ENCODE measurements around the gene ITSN2. TPM values are rescaled to one million over a fixed set of nuclear protein-coding genes. Genes with fewer than 3 reads are reported as not detected.

Gene ITSN2
- polyA plus RNA-seq, 1 experiment: 16.3 TPM

- H3K4me3 ChIP-seq (ENCODE audit: low read depth, low read length): no peak overlapping the region
- no peaks in the 10 kb centered on the region for H3K27me3 ChIP-seq (ENCODE audit: control insufficient read depth, insufficient read depth, low read length)
- peaks cover 14% of the 10 kb centered on the region for H3K36me3 ChIP-seq (ENCODE audit: control insufficient read depth, insufficient read depth, low read length)
- ChIA-PET POLR2A (no interaction called here), CTCF (interaction anchor here (1.2 kb wide), 1 partner anchor 22 kb away, joined by 3 read pairs; no protein-coding TSS in a partner anchor)
- TF ChIP-seq, protein P1, sequence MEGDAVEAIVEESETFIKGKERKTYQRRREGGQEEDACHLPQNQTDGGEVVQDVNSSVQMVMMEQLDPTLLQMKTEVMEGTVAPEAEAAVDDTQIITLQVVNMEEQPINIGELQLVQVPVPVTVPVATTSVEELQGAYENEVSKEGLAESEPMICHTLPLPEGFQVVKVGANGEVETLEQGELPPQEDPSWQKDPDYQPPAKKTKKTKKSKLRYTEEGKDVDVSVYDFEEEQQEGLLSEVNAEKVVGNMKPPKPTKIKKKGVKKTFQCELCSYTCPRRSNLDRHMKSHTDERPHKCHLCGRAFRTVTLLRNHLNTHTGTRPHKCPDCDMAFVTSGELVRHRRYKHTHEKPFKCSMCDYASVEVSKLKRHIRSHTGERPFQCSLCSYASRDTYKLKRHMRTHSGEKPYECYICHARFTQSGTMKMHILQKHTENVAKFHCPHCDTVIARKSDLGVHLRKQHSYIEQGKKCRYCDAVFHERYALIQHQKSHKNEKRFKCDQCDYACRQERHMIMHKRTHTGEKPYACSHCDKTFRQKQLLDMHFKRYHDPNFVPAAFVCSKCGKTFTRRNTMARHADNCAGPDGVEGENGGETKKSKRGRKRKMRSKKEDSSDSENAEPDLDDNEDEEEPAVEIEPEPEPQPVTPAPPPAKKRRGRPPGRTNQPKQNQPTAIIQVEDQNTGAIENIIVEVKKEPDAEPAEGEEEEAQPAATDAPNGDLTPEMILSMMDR (IDR thresholded peaks at IDR 0.05; ENCODE audit: insufficient read depth, low read depth, low read length): no peak
- DNase-seq (ENCODE audit: low read depth): no peak
Observed at GRCh38 chr2:24211408-24211807, 148.9 kb downstream of the ITSN2 start.

DNA sequence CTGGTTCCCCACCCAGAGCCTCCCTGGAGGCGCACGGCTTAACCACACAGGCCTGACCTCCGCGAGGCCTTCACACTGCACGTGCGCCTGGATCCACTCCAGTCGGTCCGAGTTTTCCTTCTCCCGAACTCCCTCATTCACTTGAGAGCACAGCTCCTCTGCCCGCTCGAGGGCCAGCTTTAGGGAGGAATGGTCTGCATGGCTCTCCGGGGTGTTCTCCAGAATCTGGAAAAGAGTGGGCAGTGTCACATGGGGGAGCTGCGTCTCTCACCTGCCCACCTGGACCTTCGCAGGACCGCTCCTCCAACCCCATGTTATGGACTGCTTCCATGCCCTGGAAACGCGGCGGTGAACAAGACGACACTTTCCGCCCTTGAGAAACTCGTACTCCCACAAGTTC lies 149.6 kb downstream of the ITSN2 start:
- ChIA-PET CTCF (interaction anchor here (1.2 kb wide), 1 partner anchor 23 kb away, joined by 3 read pairs; no protein-coding TSS in a partner anchor), POLR2A (no interaction called here)
- no peak for DNase-seq (ENCODE audit: low read depth)
- TF ChIP-seq, protein P1 (IDR thresholded peaks at IDR 0.05; ENCODE audit: insufficient read depth, low read depth, low read length): no peak
- H3K27me3 ChIP-seq (ENCODE audit: control insufficient read depth, insufficient read depth, low read length): no peaks in the 10 kb centered on the region
- no peak overlapping the region for H3K4me3 ChIP-seq (ENCODE audit: low read depth, low read length)
- peaks cover 14% of the 10 kb centered on the region for H3K36me3 ChIP-seq (ENCODE audit: control insufficient read depth, insufficient read depth, low read length)

DNA sequence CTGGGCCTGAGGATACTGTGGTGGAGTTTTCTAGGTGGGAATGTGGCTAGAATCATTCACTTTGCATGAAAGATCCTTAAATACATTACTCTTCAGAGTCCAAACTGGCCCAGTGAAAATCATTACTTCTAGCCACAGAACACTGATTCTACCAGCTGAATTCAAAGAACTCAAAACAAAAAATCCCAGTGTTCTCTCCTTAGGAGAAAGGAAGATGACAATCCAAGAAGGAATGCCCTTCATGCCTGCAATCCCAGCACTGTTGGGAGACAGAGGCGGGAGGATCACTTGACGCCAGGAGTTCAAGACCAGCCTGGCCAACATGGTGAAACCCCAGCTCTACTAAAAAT lies 150.3 kb downstream of the ITSN2 start:
- TF ChIP-seq, protein P1 (IDR thresholded peaks at IDR 0.05; ENCODE audit: insufficient read depth, low read depth, low read length): no peak
- H3K27me3 ChIP-seq (ENCODE audit: control insufficient read depth, insufficient read depth, low read length): no peaks in the 10 kb centered on the region
- no peak for DNase-seq (ENCODE audit: low read depth)
- H3K36me3 ChIP-seq (ENCODE audit: control insufficient read depth, insufficient read depth, low read length): peaks cover 14% of the 10 kb centered on the region
- POLR2A ChIA-PET: interaction anchor here (0.7 kb wide), 1 partner anchor 89 kb away, joined by 3 read pairs; no protein-coding TSS in a partner anchor
- no peak overlapping the region for H3K4me3 ChIP-seq (ENCODE audit: low read depth, low read length)
- CTCF ChIA-PET: interaction anchor here (1.2 kb wide), 1 partner anchor 23 kb away, joined by 3 read pairs; no protein-coding TSS in a partner anchor

DNA sequence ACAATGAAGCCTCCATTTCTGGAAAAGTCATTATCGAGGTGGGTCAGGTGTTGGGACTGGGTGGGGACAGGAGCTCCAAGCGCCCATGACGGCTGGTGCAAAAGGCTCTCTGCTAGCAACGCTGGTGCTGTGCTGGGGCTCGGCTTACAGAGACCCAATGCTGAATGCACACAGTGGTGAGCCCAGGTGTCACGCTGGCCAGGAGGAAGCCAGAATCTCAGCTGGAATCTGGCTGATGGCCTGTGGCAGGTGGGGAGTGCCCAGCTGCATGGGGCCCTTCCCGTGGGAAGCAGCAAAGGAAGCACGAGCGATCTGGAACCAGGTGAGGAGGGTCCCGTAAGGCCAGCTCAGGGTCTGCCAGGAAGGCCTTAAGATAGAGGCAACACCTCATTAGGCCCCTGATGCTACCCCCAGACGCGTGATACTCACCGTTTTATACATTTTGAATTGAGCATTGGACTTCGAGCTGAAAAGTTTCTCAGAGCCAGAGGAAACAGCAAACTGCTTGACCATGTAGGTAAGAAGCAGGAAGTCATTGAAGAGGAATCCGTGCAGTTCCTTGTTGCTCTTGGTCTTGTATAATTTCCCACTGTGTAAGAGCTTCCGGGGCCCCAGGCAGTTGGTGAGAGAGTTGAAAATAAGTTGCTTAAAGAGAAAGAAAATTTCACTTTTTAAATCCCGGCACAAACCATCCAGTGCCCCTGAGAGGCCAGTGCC lies 150.8 kb downstream of the ITSN2 start:
- POLR2A ChIA-PET: interaction anchor here (0.7 kb wide), 1 partner anchor 89 kb away, joined by 3 read pairs; no protein-coding TSS in a partner anchor
- TF ChIP-seq, protein P1 (IDR thresholded peaks at IDR 0.05; ENCODE audit: insufficient read depth, low read depth, low read length): no peak
- Histone ChIP-seq H3K27me3 (ENCODE audit: control insufficient read depth, insufficient read depth, low read length) (no peaks in the 10 kb centered on the region), H3K36me3 (ENCODE audit: control insufficient read depth, insufficient read depth, low read length) (peaks cover 15% of the 10 kb centered on the region), H3K4me3 (ENCODE audit: low read depth, low read length) (no peak overlapping the region)
- CTCF ChIA-PET: no interaction called here
- DNase-seq (ENCODE audit: low read depth): no peak

DNA sequence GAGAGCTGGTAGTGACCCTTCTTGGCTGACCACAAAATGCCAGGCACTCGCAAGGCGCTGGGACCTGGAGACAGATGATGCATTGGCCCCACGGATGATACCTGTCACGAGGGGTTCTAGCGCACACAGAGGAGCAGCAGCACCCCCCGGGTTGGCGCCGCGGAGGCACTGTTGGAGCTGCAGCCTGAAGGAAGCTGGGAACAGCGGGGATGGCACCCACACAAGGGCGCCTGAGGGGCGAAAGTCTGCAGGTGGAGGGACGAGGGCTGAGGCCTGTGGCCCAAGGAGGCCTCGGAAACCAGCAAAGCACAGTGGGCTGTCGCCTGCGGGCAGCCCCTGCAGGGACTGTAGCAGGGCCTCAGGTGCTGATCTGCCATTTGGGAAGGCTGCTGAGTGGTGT lies 151.8 kb downstream of the ITSN2 start:
- CTCF ChIA-PET: no interaction called here
- Histone ChIP-seq H3K4me3 (ENCODE audit: low read depth, low read length) (no peak overlapping the region), H3K27me3 (ENCODE audit: control insufficient read depth, insufficient read depth, low read length) (no peaks in the 10 kb centered on the region), H3K36me3 (ENCODE audit: control insufficient read depth, insufficient read depth, low read length) (peaks cover 18% of the 10 kb centered on the region)
- no peak for DNase-seq (ENCODE audit: low read depth)
- POLR2A ChIA-PET: no interaction called here
- TF ChIP-seq, protein P1 (IDR thresholded peaks at IDR 0.05; ENCODE audit: insufficient read depth, low read depth, low read length): no peak

Data from BJ (cell line).